Activated CD8-positive, alpha-beta memory T cell treated with anti-CD3 and anti-CD28 coated beads, Interleukin-2, amount 50 U/mL, for 4 hours (primary cell): ENCODE results near the gene TSC22D2.

Source experiments
- DNase-seq: peaks from one replicate; pipeline ENCODE4 v3.0.0-alpha.2; 2020

Gene TSC22D2

GRCh38 chr3:150412561-150413231 lies 4.6 kb downstream of the TSC22D2 start:
- no peak for DNase-seq

GRCh38 chr3:150414258-150414657 lies 6.2 kb downstream of the TSC22D2 start:
- DNase-seq, result no peak

- no peak for DNase-seq
These were observed 6.9 kb downstream of the TSC22D2 start for GRCh38 chr3:150414959-150415358.

- no peak for DNase-seq
These were observed 11.2 kb downstream of the TSC22D2 start for GRCh38 chr3:150419076-150419868.

- no peak for DNase-seq
These were observed 11.9 kb downstream of the TSC22D2 start for GRCh38 chr3:150419959-150420358.

GRCh38 chr3:150421256-150421655 lies 13.2 kb downstream of the TSC22D2 start:
- no peak for DNase-seq

GRCh38 chr3:150421799-150422548 lies 13.9 kb downstream of the TSC22D2 start:
- no peak for DNase-seq

- no peak for DNase-seq
These were observed 14.8 kb downstream of the TSC22D2 start for GRCh38 chr3:150422907-150423306.

GRCh38 chr3:150423761-150424160 lies 15.7 kb downstream of the TSC22D2 start:
- DNase-seq, result no peak

- DNase-seq, result no peak
These were observed 18.2 kb downstream of the TSC22D2 start for GRCh38 chr3:150426292-150426691.

GRCh38 chr3:150428562-150428961 lies 20.5 kb downstream of the TSC22D2 start:
- no peak for DNase-seq

- DNase-seq, result no peak
These were observed 21.9 kb downstream of the TSC22D2 start for GRCh38 chr3:150429767-150430671.

- no peak for DNase-seq
These were observed 25.2 kb downstream of the TSC22D2 start for GRCh38 chr3:150433347-150433746.

- DNase-seq, result no peak
These were observed 26.1 kb downstream of the TSC22D2 start for GRCh38 chr3:150434234-150434633.

- DNase-seq, result no peak
These were observed 28.1 kb downstream of the TSC22D2 start for GRCh38 chr3:150436161-150436560.

- no peak for DNase-seq
These were observed 31.6 kb downstream of the TSC22D2 start for GRCh38 chr3:150439657-150440056.

- DNase-seq, result no peak
These were observed 35.2 kb downstream of the TSC22D2 start for GRCh38 chr3:150443331-150443741.

- DNase-seq, result no peak
These were observed 36.3 kb downstream of the TSC22D2 start for GRCh38 chr3:150444371-150444770.

GRCh38 chr3:150446470-150446977 lies 38.4 kb downstream of the TSC22D2 start:
- DNase-seq, result no peak

- DNase-seq, result no peak
These were observed 39.0 kb downstream of the TSC22D2 start for GRCh38 chr3:150447084-150447483.

GRCh38 chr3:150447631-150448465 lies 39.8 kb downstream of the TSC22D2 start:
- DNase-seq, result no peak
